NCI-H2227 treated with DMSO at 0.1 percent for 48 hours (cell line): ENCODE data around the gene RADIL.

Experiments
- DNase-seq: peaks from one replicate; lab custom pipeline; 2025; lab: John Stamatoyannopoulos, UW

The RADIL gene

DNA sequence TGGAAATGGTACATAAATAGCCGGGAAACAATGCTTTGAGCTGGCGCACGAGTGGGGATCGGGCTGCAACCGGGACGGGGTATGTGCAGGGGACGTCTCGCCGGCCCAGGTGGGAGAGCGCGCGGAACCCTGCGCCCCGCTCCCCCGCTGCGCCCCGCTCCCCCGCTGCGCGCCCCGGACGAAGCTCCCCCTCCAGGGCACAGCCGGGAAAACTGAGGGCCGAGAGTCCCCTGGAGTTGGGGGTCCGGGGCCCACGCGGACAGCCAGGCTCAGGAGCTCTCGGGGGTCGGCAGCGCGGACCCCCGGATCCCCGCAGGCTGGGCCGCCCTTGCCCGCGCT lies 514 bp downstream of the RADIL start:
- no peak for DNase-seq

DNA sequence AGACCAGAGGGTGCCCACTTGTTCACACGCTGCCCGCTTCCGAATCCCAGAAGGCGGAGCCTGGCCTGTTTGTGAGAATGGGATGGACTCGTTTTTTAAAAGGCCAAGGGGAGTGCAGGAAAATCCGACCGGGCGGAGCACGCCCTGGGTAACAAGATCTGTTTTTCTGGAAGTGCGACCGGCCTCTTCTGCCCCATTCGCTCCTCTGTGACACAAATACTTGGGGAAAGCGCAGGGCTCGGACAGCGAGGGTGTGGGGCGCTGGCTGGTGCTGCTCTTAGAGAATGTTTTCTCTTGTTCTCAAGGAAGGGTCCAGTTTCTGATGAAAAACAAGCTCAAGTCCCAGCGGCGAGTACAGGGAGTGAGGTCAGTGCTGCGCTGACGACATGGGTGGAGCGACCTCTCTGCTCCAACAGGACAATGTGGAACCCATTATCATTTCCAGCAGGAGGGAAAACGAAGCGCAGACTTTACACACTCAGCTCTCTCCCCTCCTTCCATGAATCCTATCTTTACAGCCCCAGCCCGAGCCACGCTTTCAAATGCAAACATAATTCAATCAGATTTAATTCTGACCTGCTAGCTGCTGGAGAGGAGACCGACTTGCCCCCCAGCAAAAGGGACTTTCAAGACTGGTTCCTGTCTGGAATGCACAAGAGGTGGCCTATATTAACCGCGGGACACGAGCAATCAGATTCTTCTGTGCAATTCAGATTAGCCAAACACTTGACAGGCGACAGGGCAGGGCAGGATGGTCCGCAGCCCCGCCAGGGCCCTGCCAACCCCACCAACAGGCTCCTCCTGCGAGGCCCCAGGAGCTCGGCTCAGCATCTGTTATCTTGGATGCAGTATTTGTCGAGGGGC lies 1.1 kb downstream of the RADIL start:
- peak; percentile 5 for DNase-seq

DNA sequence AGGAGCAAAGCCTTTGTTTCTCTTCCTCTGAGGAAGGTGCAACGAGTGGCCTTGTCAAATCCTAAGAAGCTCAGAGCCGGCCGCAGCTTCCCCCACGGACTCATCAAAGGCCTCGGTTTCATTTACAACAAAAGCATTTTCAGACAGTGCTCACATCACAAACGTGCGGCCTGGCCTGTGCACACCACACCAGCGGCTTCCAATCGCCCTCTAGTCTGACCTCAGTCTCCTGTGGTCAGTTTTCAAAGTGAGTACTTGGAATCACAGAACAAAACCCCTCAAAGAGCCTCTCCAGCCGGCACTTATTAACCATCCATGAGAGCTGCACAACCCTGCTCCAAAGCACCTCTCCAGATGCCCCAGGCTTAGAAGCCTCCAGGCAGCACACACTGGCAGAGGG lies 3.3 kb downstream of the RADIL start:
- no peak for DNase-seq

DNA sequence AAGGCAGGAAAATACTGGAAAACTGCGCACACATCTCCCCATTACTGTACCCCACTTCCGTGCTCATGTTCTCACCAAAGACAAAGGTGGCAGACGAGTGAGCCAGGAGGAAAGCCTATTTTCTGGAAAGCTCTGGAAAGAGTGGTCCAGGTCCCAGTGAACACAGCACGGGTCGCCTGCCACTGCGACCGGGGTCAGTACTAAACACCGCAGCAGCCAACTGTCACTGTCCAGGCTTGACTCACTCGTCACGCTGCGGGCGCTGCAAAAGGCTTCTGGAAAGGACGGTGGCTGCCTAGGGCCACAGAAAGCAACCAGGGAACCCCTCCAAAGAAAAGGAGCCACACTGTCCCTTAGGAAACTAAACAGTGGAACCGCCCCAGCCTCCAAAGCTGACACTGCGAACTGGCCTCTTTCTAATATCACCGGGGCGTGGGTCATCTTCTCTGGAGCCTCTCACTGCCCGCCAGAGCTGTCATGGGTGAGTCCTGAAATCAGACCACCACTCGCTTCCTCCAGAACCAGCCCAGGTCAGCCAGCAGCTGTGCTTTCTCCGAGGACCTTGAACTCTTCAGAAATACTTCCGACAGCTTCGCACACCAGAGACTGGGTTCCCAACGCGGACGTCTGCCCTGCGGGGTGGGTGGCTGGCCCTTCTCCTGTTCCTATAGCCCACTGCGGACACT lies 4.0 kb downstream of the RADIL start:
- DNase-seq: no peak

DNA sequence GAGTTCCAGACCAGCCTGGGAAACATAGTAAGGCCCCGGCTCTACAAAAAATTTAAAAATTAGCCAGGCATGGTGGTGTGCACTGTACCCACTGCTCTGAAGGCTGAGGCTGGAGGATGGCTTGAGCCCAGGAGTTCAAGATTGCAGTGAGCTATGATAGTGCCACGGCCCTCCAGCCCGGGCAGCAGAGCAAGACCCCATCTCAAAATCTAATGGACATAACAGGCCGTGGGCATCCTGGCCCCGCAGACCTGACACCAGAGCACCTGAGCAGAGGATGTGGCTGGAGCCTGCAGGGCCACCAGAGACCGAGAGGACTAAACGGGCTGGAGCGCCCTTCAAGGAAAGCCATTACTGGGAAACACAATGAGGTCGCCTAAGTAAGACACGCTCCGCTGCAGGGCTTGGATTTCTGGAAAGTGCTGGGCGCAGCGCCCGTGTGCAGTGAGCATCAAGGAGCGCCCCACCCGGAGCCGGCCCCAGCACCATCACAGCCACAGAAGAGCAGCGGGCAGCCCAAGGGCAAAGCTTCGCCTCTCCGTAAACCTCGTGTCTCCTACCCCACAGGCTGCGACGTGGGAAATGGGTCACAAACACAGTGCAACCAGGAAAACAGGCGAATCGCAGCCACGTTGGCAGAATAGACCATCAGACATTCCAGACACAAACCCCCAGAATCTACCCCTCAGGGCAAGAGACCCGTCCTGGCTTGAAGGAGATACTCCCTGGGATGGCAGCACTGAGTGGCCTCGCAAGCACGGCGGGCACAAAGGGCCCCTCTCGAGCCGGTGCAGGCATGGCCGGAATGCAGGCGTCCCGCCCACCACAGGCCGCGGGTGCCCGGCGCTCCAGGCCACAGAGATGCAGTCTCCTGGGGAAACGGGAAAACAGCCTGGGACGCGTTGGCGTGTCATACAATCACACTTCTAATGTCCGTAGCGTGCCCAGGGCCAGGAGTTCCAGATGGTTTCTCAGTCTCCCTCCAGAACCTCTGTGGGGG lies 4.9 kb downstream of the RADIL start:
- no peak for DNase-seq

DNA sequence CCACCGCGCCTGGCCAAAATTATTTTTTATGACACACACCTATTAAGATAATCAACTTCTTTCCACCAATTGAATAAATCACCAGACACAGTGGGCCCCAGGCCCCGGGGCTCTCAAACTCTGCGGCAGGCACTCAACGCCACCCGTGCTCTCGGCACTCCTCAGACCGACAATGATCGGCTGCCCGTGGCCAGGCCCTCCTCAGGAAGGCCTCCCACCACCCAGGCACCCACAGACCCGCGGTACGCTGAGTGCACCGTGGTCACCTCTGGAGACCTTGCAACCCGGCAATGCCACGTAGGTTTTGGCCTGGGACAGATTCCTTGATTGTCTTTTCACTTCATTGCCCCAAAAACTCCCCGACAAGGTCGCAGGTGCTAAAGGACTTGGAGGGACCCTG lies 6.9 kb downstream of the RADIL start:
- no peak for DNase-seq

DNA sequence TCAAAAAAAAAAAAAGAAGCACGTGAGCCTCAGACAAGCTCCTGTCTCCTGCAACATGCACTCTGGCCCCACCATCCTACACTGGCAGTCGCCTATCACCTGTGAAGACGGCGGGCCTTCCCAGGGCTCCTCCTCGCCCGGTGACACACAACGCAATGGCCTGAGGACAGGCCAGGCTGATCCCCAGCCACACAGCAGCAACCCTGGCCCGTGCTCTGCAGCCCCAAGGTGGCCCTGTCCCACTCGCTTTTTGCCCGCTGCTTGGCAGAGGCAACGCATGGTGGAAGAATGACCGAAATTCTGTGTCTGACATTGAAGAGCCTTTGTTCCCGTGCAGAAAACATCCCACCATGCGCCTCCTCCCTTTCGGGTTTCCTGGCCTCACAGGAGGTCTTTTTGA lies 8.1 kb downstream of the RADIL start:
- DNase-seq: no peak

DNA sequence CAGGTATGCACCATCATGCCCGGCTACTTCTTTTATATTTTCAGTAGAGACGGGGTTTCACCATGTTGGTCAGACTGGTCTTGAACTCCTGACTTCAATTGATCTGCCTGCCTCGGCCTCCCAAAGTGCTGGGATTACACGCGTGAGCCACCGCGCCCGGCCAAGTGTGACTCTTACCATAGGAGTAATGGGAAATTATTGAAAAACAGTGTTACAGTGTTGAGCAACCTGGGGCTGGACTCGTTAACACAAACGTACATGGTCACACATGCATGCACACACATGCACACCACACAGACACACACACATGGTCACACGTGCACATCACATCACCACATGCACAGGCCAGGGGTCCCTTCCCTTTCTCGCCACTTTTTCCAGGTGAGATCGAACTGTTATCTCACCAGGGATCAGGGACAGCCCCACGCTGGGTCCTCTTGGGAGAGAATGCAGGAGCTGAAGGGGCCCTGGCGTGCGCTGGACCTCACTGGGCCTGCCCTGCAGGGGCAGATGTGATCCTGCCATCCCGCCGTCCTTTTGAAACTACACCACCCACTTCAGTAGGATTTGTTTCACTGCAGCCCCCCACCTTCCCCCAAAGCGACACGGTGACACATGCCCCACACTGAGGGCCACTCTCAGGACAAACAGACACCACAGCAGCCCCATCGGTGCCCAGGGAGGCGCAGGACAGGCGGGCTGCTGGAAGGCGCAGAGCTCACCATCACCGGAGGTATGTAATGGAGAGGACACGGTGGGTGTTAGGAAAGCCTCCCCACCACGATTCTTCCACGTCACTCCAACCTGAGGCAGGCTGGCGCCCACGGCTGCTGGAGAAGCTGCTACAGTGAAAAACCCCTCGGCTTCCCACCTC lies 10.2 kb downstream of the RADIL start:
- no peak for DNase-seq

DNA sequence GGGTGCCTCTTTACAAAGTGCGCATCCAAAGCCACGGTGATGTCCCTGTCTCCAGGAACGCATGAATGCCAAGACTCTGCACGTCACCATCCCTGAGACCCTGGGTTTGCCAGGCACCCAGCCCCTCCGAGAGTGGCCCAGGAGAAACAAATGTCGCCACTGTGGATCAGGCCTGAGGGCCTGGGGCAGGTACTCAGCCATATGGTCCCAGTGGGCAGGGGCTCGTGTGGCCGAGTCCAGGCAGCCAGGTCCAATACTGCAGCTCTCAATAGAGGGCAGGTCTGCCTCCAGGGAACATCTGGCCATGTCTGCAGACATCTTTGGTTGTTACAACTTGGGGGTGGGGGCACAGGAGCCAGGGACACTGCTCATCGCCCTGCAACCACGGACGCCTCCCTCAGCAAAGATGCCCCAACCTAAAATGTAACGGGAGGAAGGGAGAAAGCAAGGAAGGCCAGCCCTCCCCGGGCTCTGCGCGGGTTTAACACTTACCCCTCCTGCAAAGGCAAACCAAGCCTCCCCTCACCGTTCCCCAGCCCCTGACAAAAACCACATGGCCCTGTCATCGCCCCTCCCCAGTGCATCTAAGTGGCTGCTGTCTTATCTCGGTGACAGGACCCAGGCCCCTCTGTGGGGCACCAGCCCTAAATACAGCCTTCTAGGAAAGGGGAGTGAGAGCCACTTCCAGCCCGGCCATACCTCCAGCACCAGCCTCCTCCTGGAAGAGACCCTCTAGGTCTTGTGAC lies 11.4 kb downstream of the RADIL start:
- DNase-seq: no peak

DNA sequence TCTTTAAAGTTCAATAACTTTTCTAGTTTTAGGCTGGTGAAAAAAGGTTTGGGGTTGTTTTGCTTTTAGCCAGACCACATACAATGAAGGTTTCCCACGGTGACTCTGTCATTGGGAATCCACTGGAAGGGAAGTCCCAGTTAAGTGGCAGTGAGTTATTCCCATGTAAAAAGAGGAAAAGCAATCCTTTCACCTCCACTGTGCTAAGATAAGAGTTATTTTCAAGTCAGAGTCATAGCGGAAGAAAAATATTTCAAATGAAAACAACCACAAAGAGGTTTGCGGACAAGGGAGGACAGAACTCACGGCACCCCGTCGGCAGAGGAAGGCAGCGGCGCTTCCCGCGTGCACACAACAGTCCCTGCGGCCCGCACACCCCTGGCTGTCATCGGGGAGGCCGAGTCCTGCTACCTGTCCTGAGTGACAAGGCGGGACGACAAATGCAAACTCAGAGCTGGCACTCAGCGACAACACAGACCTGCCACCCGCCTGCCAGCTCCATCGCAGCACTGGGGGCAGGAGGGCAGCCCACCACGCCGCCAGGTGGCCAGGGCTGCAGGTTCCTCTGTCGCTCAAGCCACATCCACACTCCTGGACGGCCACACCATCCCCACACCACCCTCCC lies 12.3 kb downstream of the RADIL start:
- DNase-seq: no peak

DNA sequence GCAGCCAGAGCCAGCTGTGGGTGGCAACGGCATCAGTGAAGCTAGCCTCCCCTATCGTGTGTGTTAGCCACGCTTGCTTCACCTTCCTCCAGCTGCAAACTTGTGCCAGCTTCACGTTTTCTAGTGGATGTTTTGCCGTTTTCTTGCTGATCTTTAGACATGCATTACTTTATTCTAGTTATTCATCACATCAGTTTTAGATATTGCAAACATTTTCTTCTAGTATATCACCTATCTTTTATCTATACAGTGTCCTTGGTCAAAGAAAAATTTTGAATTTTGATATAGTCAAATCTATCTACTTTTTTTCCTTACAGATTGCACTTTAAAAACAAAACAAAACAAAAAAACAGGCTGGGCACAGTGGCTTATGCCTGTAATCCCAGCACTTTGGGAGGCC lies 15.0 kb downstream of the RADIL start:
- DNase-seq: no peak

DNA sequence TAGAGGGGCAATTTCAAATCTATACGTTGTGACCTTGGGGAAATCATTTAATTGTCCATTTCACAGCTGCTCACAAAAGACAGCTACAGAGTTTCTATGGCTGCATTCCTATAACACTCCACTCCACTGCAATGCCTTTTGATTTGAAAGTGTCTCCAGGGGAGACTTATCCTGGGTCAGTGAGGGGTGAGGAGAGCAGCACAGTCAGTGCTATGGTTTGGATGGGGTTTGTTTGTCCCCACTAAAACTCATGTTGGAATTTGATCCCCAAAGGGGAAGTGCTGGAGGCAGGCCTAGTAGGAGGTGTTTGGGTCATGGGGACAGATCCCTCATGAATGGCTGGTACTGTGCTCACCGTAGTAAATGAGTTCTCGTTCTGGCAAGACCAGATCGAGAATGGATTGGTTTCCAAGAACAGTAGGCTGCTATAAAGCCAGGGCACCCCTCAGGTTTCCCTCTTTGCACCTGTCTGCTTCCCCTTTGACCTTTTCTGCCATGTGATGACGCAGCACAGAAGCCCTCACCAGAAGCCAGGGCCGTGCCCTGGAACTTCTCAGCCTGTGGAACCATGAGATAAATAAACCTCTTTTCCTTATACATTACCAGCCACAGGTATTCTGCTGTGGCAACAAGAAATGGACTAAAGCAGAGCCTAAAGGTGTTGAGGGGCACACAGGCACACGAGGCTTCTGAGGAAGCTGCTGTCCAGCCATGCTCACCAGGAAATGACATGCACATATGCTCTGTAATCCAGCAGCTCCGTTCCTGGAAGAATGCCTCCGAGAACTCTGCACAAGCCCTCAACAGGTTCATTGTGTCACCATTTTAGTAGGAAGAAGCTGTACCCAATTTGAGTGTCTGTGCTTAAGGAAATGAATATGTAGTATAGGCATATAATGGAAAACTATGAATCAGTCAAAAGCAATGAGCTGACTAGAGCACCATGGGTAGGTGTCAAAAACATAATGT lies 16.7 kb downstream of the RADIL start:
- no peak for DNase-seq

DNA sequence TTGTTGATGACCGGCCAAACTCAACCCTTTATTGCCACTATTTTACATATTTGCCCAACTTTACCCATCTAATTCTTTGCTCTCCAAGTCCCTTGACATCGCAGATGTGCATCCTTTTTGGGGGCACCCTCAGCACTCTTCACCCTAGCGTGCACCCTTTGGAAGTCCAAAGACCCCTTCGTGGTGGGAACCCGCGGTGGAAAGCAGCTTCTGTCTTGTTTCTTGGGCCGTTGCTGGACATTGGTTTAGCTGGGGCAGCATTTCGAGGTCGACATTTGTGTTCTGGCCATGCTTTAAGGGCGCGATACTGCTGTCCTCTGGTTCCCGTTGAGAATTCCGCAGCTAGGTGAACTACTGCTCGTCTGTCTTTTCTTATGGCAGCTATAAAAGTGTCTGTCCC lies 21.4 kb downstream of the RADIL start:
- DNase-seq: no peak

DNA sequence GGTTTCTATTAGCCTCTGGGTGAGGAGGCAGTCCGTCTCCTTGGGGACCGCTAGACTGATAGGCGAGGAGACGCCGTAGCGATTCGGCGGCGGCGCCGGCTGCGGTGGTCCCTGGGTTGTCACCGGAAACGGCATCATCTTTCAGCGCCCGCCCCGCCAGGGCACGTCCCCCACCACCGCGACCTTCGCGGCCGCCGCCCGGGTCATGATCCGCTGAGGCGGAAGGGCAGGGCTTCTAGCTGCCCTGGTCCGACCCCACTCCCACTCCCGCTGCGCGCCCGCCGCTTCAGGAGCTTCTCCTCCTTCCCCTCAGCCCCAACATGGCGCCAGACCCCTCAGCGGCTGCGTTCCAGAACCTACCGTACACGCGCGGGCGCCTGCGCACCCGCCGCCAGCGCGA lies 21.8 kb downstream of the RADIL start, which contains the start of gene PAPOLB:
TSS of gene PAPOLB (minus strand) at position 358 of the 400 bp plus-strand sequence. CDS start at position 138, 220 bp downstream.
- no peak for DNase-seq

DNA sequence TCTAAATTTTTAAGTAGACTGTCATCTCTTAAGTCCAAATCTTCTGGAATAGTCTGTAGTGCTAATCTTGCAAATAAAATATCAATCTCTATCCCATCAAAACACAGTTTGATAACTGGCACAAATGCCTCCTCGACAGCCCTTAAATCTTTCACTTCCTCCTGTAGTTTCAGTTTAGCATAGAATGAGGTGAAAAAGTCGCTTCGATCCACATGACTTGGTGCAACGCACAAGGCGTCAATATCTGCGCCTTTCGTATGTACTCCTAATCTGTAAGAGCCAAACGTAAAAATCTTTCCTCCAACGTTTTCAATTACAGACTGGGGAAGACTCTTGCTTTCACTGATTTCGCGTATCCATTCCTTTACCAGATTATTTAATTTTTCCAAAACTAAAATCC lies 22.3 kb downstream of the RADIL start:
- DNase-seq: no peak

DNA sequence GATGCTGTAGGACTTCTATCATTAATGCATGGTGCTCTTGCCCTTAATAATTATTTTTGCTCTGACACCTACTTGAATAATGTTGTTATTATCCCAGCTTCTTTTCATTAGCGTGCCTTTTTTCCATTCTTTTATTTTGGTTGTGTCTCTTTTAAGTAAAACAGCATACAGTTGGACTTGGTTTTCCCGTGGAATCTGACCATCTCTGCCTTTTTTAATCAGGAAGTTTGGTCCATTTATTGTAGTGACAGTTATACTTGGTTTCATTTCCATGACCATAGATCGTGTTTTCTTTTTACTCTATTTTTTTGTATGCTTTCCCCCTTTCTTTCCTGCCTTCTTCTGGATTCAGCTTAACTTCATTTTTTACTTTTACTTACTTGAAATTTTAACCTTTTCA lies 26.3 kb downstream of the RADIL start:
- no peak for DNase-seq

DNA sequence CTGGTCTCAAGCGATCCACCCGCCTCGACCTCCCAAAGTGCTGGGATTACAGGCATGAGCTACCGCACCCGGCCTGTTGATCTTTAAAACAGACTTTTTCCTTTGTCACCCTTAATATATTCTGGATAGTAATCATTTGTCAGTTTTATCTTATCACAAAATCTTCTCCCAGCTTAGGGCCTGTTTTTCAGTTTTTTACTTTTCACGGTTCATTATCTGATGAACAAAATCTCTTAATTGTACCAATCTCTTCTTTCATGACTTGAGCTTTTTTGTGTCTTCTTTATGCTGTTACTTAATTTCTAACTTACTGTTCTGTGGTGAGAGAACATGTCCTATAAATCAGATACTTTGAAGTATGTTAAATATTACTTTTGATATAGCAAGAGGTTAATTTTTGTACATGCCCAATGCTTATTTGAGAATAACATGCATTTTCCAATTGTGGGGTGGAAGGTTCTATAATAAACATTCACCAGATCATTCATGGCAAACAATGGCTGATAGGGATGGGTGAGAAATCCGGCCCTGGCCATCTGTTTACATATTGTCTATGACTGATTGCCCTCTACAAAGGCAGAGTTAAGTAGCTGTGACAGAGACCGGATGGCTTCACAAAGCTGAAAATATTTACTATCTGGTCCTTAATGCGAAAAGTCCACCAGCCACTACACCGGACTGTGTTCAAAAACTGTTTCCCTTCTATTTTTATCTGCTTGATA lies 27.0 kb downstream of the RADIL start:
- no peak for DNase-seq

DNA sequence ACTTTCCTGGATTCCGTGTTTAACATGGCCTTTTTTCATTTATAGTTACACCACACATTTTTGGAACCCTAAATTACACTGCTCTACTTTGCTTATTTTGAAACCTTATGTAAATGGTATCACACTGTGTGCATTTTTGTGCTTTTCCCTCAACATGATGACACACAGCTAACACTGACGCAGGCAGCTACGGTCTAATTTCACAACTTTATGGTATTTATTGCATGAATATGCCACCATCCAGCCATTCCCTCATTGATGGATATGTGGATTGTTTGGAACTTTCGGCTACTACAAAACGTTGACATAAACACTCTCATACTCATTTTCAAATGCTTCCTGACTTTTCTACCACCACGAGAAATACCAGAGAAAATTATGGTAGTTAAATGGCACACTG lies 28.6 kb downstream of the RADIL start:
- DNase-seq: no peak
